Ammon's horn (tissue), 1 donor: Measurements from ENCODE around the gene STX8.
A peak's percentile ranks its signal among the peaks of the same experiment; 100 is the strongest.
"Not testable (repeated sequence)": the region's sequence is repeated elsewhere in the genome, so short reads cannot be mapped to it uniquely, and the experiment has no call there.

Experiments
- DNase-seq: peaks from one replicate; pipeline ENCODE4 v3.0.0-alpha.2; 2016; ENCODE audit warnings: low spot score

STX8 gene

GRCh38 chr17:9258115-9259015 lies 317.3 kb downstream of the STX8 start:
- DNase-seq = no peak

- not testable (repeated sequence) for DNase-seq
These were observed 318.0 kb downstream of the STX8 start for GRCh38 chr17:9257630-9257965.

- DNase-seq = no peak
These were observed 318.6 kb downstream of the STX8 start for GRCh38 chr17:9256751-9257629.

- no peak for DNase-seq
These were observed 319.3 kb downstream of the STX8 start for GRCh38 chr17:9256361-9256750.

GRCh38 chr17:9255833-9256232 lies 319.8 kb downstream of the STX8 start:
- no peak for DNase-seq

- DNase-seq = no peak
These were observed 320.8 kb downstream of the STX8 start for GRCh38 chr17:9254841-9255240.

GRCh38 chr17:9253308-9253707 lies 322.3 kb downstream of the STX8 start:
- no peak for DNase-seq

- no peak for DNase-seq
These were observed 324.3 kb downstream of the STX8 start for GRCh38 chr17:9251273-9251672.

GRCh38 chr17:9249245-9249953 lies 326.2 kb downstream of the STX8 start:
- no peak for DNase-seq

GRCh38 chr17:9247401-9247938 lies 328.1 kb downstream of the STX8 start:
- peak; percentile 74 for DNase-seq

- DNase-seq = peak; percentile 65
These were observed 331.3 kb downstream of the STX8 start for GRCh38 chr17:9244066-9245052.

- no peak for DNase-seq
These were observed 332.6 kb downstream of the STX8 start for GRCh38 chr17:9242983-9243382.

GRCh38 chr17:9242497-9242881 lies 333.1 kb downstream of the STX8 start:
- no peak for DNase-seq

- no peak for DNase-seq
These were observed 333.7 kb downstream of the STX8 start for GRCh38 chr17:9241774-9242496.

- DNase-seq = peak; percentile 81
These were observed 334.3 kb downstream of the STX8 start for GRCh38 chr17:9241371-9241712.

- DNase-seq = peak; percentile 45
These were observed 334.8 kb downstream of the STX8 start for GRCh38 chr17:9240659-9241370.

- peak; percentile 72 for DNase-seq
These were observed 335.6 kb downstream of the STX8 start for GRCh38 chr17:9239793-9240658.

- DNase-seq = no peak
These were observed 336.3 kb downstream of the STX8 start for GRCh38 chr17:9239246-9239792.
